CD8-positive, alpha-beta memory T cell (primary cell): ENCODE measurements around the gene AOPEP. TPM values are rescaled to one million over a fixed set of nuclear protein-coding genes. Genes with fewer than 3 reads are reported as not detected.
"Not testable (repeated sequence)": the region's sequence is repeated elsewhere in the genome, so short reads cannot be mapped to it uniquely, and the experiment has no call there.

Source experiments
- CTCF ChIA-PET: fragments of 350-600 bp; sonication (Branson Sonifier 250); formaldehyde crosslinking; loops from one replicate; lab custom pipeline; 2021; ENCODE audit warnings: antibody characterized with exemption; lab: Charles Lee
- POLR2A ChIA-PET: fragments of 350-600 bp; sonication (Branson Sonifier 250); formaldehyde crosslinking; loops from one replicate; lab custom pipeline; 2021; ENCODE audit warnings: antibody characterized with exemption; lab: Charles Lee
- DNase-seq, 5 donors: peaks; one replicate each; pipeline versions ENCODE4 v3.0.0 to v3.0.0-alpha.2; 2020 to 2022; ENCODE audit warnings: mixed read lengths in 1 of 5
- H3K27ac ChIP-seq: one replicate; pipeline ENCODE4 v1.7.0; 2013; ENCODE audit warnings: low read depth, mild to moderate bottlenecking, low read length, moderate library complexity
- H3K27me3 ChIP-seq: 2 replicates; pipeline ENCODE4 v1.7.0; 2013; ENCODE audit warnings: low read length, mild to moderate bottlenecking; ENCODE audit not compliant: insufficient read depth, poor library complexity, severe bottlenecking
- H3K36me3 ChIP-seq: 2 replicates; pipeline ENCODE4 v1.7.0; 2013; ENCODE audit warnings: mild to moderate bottlenecking, low read length, moderate library complexity; ENCODE audit not compliant: insufficient read depth
- H3K4me1 ChIP-seq: 2 replicates; pipeline ENCODE4 v1.7.0; 2013; ENCODE audit warnings: mild to moderate bottlenecking, low read length, moderate library complexity; ENCODE audit not compliant: insufficient read depth
- H3K4me3 ChIP-seq: 2 replicates; pipeline ENCODE4 v1.7.0; 2013; ENCODE audit warnings: mild to moderate bottlenecking, low read length
- H3K9me3 ChIP-seq: 2 replicates; pipeline ENCODE4 v1.7.0; 2013; ENCODE audit warnings: mild to moderate bottlenecking, low read length
- H3K27ac Mint-ChIP-seq, 8 donors: one replicate each; pipeline ENCODE4 v1.8.0; 2020 to 2021; ENCODE audit warnings: mixed read lengths in 8 of 8, mild to moderate bottlenecking in 6 of 8, inconsistent platforms in 3 of 8, moderate library complexity in 3 of 8
- H3K27me3 Mint-ChIP-seq, 2 donors: one replicate each; pipeline ENCODE4 v1.8.0; 2020 to 2021; ENCODE audit warnings: mixed read lengths in 2 of 2, mild to moderate bottlenecking in 1 of 2, moderate library complexity in 1 of 2
- H3K36me3 Mint-ChIP-seq, 3 donors: one replicate each; pipeline ENCODE4 v1.8.0; 2020 to 2021; ENCODE audit warnings: mixed read lengths in 3 of 3, inconsistent platforms in 1 of 3, mild to moderate bottlenecking in 1 of 3
- H3K4me1 Mint-ChIP-seq, 3 donors: one replicate each; pipeline ENCODE4 v1.8.0; 2020 to 2021; ENCODE audit warnings: mixed read lengths in 3 of 3, inconsistent platforms in 1 of 3, mild to moderate bottlenecking in 1 of 3
- H3K4me3 Mint-ChIP-seq, 7 donors: one replicate each; pipeline ENCODE4 v1.8.0; 2020 to 2021; ENCODE audit warnings: mixed read lengths in 7 of 7, mild to moderate bottlenecking in 6 of 7, moderate library complexity in 4 of 7, inconsistent platforms in 2 of 7
- H3K9me3 Mint-ChIP-seq, 5 donors: one replicate each; pipeline ENCODE4 v1.8.0; 2020 to 2022; ENCODE audit warnings: mixed read lengths in 5 of 5, mild to moderate bottlenecking in 3 of 5, moderate library complexity in 2 of 5, inconsistent platforms in 1 of 5
- polyA plus RNA-seq: library from polyadenylated mRNA; unstranded; fragments of 300-500 nt; fragmentation: Illumina TruSeq; gene quantifications from one replicate; pipeline ENCODE4 v1.2.3, GENCODE V29; 2021
- total RNA-seq, 2 experiments: library from RNA; stranded (reverse); gene quantifications; one replicate each; pipeline ENCODE4 v1.2.3, GENCODE V29; 2021

AOPEP gene
- total and polyA plus RNA-seq, 3 experiments from 2014 or later = 4.2 to 7.1 (median 6.9) TPM

DNA sequence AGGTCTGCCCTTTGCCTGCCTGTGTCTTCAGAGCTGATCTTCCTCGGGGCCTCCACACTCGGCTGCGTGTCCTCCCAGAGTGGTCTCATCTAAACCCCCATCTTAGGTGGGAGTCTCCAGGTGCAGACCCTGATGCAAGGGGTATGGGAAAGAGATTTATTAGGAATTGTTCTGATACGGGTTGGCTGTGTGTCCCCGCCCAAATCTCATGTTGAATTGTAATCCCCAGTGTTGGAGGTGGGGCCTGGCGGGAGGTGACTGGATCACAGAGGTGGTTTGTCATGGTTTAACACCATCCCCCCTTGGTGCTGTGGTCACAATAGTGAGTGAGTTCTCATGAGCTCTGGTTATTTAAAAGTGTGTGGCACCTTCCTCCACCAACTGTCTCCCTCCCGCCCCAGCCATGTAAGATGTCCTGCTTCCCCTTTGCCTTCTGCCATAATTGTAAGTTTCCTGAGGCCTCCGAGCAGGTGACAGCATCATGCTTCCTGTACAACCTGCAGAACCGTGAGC, 208.4 kb downstream of the AOPEP start:
- CTCF ChIA-PET = no interaction called here
- POLR2A ChIA-PET = no interaction called here
- H3K36me3 Mint-ChIP-seq = peaks cover 0 to 6% (median 0%) of the 10 kb centered on the region in 3 donors
- H3K4me1 Mint-ChIP-seq = no peaks in the 10 kb centered on the region
- DNase-seq = no peak
- Histone ChIP-seq H3K27me3 (no peaks in the 10 kb centered on the region), H3K4me3 (no peak overlapping the region), H3K4me1 (no peaks in the 10 kb centered on the region), H3K27ac (no peak overlapping the region), H3K36me3 (no peaks in the 10 kb centered on the region), H3K9me3 (no peaks in the 10 kb centered on the region)
- H3K9me3 Mint-ChIP-seq = no peaks in the 10 kb centered on the region
- no peaks in the 10 kb centered on the region for H3K27me3 Mint-ChIP-seq
- peak overlapping the region in 1 of 8 donors; percentile 30 for H3K27ac Mint-ChIP-seq
- H3K4me3 Mint-ChIP-seq = no peak overlapping the region

DNA sequence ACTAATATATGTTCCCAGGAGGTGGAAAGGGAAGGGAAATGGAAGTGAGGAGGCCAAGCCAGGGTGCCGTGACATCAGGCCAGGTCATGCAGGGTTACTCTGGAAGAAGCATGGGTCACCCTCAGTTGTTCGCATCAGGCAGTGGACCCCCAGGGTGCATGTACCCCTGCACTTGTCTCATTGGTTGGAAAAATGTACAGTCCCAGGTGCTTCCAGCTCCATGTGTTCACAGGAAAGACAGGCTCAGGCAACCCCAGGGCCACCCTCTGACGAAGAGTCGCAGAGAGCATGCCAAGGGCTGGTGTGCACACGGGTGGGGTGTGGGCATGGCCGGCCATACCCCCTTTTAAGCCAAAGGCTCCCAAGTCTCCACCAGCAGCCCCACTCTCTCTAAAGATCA, 208.9 kb downstream of the AOPEP start:
- ChIA-PET POLR2A (no interaction called here), CTCF (no interaction called here)
- H3K36me3 ChIP-seq = no peaks in the 10 kb centered on the region
- H3K4me1 ChIP-seq = no peaks in the 10 kb centered on the region
- H3K27ac ChIP-seq = no peak overlapping the region
- no peak overlapping the region for H3K27ac Mint-ChIP-seq
- H3K9me3 Mint-ChIP-seq = no peaks in the 10 kb centered on the region
- H3K27me3 Mint-ChIP-seq = no peaks in the 10 kb centered on the region
- H3K4me3 Mint-ChIP-seq = no peak overlapping the region
- no peaks in the 10 kb centered on the region for H3K27me3 ChIP-seq
- H3K4me1 Mint-ChIP-seq = no peaks in the 10 kb centered on the region
- DNase-seq = no peak
- H3K4me3 ChIP-seq = no peak overlapping the region
- H3K36me3 Mint-ChIP-seq = peaks cover 0 to 6% (median 0%) of the 10 kb centered on the region in 3 donors
- H3K9me3 ChIP-seq = no peaks in the 10 kb centered on the region

DNA sequence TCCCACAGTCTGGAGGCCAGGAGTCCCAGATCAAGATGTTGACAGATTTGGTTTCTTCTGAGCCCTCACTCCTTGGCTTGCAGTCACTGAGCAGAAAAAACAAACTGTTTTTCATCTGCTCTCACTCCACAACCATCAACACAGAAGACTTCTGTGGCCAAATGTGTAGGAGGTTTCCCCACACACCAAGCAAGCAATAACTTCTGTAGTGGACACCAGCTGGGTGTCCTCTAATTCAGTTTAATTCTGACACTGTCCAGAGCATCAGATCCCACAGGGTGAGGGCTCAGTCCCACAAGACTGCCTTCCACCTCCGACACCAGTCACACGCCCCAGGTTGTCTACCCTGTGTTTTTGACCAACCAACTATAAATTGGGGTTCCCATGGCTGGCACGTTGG, 209.9 kb downstream of the AOPEP start:
- no peaks in the 10 kb centered on the region for H3K27me3 ChIP-seq
- H3K4me3 Mint-ChIP-seq = no peak overlapping the region
- POLR2A ChIA-PET = no interaction called here
- H3K9me3 Mint-ChIP-seq = no peaks in the 10 kb centered on the region
- no peaks in the 10 kb centered on the region for H3K27me3 Mint-ChIP-seq
- peaks cover 0 to 6% (median 0%) of the 10 kb centered on the region in 3 donors for H3K36me3 Mint-ChIP-seq
- no peaks in the 10 kb centered on the region for H3K9me3 ChIP-seq
- DNase-seq = no peak
- no peaks in the 10 kb centered on the region for H3K36me3 ChIP-seq
- H3K27ac ChIP-seq = no peak overlapping the region
- no peak overlapping the region for H3K27ac Mint-ChIP-seq
- no peaks in the 10 kb centered on the region for H3K4me1 ChIP-seq
- CTCF ChIA-PET = no interaction called here
- H3K4me3 ChIP-seq = no peak overlapping the region
- no peaks in the 10 kb centered on the region for H3K4me1 Mint-ChIP-seq

DNA sequence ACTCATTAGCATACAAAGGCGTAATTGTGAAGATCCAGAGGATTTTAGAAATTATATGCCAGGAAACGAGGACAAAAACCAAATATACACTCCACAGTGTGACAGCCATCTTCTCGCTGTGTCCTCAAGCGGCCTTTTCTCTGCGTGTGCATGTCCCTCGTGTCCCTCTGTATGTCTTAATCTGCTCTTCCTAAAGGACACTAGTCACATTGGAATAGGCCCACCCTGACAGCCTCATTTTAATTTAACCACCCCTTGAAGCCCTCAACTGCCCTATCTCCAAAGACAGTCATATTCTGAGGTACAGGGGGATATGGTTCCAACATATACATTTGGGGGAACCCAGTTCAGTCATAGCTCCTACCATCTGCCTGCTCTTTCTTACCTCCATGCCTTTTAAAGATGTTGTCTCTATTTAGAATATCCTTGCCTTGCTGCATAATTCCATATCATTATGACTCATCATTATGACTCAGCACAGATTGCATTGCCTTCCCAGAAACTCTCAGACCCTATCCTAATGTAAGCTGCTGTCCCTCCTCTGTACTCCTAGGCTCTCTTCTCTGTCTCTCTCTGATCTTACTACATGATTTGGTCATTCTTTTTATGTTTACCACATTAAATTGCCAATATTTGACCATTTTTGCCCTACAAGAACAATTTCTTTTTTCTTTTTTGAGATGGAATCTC, 210.9 kb downstream of the AOPEP start:
- H3K36me3 Mint-ChIP-seq = peaks cover 0 to 6% (median 0%) of the 10 kb centered on the region in 3 donors
- POLR2A ChIA-PET = no interaction called here

DNA sequence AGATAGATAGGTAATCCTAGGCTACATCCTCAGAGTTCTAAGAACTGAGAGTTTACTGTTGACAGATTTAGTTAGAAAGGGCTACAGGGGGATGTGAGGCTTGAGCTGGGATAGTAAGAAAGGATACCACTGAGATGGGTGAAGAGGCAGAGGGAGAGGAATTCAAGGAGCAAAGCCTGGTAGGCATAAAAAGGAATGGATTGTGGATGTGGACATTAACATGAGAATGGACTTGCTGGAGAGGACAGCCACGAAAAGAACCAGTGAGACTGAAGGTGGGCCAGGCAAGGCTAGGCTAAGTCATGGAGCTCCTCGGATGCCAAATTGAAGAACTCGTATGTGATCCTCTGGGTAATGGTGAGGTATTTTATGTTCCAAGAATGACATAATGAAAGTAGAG, 211.9 kb downstream of the AOPEP start:
- Histone ChIP-seq H3K4me3 (no peak overlapping the region), H3K27ac (no peak overlapping the region), H3K4me1 (no peaks in the 10 kb centered on the region), H3K36me3 (no peaks in the 10 kb centered on the region), H3K27me3 (no peaks in the 10 kb centered on the region), H3K9me3 (no peaks in the 10 kb centered on the region)
- H3K4me1 Mint-ChIP-seq = no peaks in the 10 kb centered on the region
- no peak overlapping the region for H3K4me3 Mint-ChIP-seq
- ChIA-PET POLR2A (no interaction called here), CTCF (no interaction called here)
- no peaks in the 10 kb centered on the region for H3K27me3 Mint-ChIP-seq
- no peak for DNase-seq
- H3K36me3 Mint-ChIP-seq = peaks cover 0 to 10% (median 2%) of the 10 kb centered on the region in 3 donors
- no peak overlapping the region for H3K27ac Mint-ChIP-seq
- no peaks in the 10 kb centered on the region for H3K9me3 Mint-ChIP-seq

More for the DNA sequence above, 210.9 kb downstream of the AOPEP start:
- no peak for DNase-seq
- no peaks in the 10 kb centered on the region for H3K9me3 Mint-ChIP-seq
- H3K4me3 Mint-ChIP-seq = no peak overlapping the region
- H3K4me1 Mint-ChIP-seq = no peaks in the 10 kb centered on the region
- Histone ChIP-seq H3K4me3 (no peak overlapping the region), H3K27ac (no peak overlapping the region), H3K36me3 (no peaks in the 10 kb centered on the region), H3K27me3 (no peaks in the 10 kb centered on the region), H3K9me3 (no peaks in the 10 kb centered on the region), H3K4me1 (no peaks in the 10 kb centered on the region)
- CTCF ChIA-PET = no interaction called here
- peak overlapping the region in 1 of 8 donors; percentile 22 for H3K27ac Mint-ChIP-seq
- H3K27me3 Mint-ChIP-seq = no peaks in the 10 kb centered on the region

DNA sequence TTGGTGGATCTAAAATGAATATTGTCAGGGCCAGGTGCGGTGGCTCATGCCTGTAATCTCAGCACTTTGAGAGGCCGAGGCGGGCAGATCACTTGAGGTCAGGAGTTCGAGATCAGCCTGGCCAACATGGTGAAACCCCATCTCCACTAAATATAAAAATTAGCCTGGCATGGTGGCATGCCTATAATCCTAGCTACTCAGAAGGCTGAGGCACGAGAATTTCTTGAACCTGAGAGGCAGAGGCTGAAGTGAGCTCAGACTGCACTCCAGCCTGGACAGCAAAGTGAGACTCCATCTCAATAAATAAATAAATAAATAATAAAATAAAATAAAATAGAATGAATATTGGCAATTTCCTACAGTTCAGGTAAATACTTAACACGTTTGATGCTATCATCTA, 213.8 kb downstream of the AOPEP start:
- H3K9me3 ChIP-seq, H3K27ac ChIP-seq, H3K27me3 Mint-ChIP-seq, H3K4me1 Mint-ChIP-seq, H3K4me3 Mint-ChIP-seq, POLR2A ChIA-PET, H3K4me3 ChIP-seq, H3K4me1 ChIP-seq, CTCF ChIA-PET, DNase-seq, H3K27ac Mint-ChIP-seq, H3K36me3 ChIP-seq, H3K36me3 Mint-ChIP-seq, H3K27me3 ChIP-seq, H3K9me3 Mint-ChIP-seq: not testable (repeated sequence)

DNA sequence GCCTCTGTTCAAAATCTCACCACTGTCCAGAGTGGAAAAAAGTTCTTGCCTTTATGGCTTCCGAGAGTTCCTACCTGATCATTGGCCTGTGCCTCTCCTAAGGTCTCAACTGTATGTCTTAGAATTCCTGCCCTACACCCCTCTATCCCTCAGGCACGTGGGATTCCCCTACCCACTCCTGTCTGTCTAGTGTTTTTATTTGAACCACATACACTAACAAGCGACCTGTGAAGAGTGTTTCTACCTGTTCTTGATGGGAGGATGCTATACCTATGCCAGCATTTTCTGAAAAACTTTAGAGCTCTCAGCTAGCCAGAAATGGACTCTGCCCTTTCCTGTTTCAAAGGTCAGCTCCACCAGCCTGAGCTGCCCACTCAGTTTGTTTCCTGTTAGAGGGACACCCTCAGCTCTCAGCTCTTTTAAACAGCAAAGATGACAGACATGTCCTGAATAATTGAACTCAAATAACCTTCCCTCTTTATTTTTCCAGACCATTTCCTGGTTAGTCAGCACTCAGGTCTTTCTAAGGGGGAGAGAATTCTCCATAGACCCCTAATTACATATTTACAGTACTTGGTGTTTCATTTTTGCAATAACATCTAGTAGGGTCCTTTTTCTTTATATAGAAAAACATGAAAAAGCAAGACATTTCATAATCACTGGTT, 214.8 kb downstream of the AOPEP start:
- Mint-ChIP-seq H3K36me3 (peaks cover 0 to 3% (median 2%) of the 10 kb centered on the region in 3 donors), H3K9me3 (no peaks in the 10 kb centered on the region), H3K27ac (no peak overlapping the region), H3K4me1 (no peaks in the 10 kb centered on the region), H3K4me3 (no peak overlapping the region), H3K27me3 (no peaks in the 10 kb centered on the region)
- Histone ChIP-seq H3K36me3 (no peaks in the 10 kb centered on the region), H3K27ac (no peak overlapping the region), H3K9me3 (no peaks in the 10 kb centered on the region), H3K27me3 (no peaks in the 10 kb centered on the region), H3K4me1 (no peaks in the 10 kb centered on the region), H3K4me3 (no peak overlapping the region)
- DNase-seq = no peak
- POLR2A ChIA-PET = no interaction called here
- CTCF ChIA-PET = no interaction called here

DNA sequence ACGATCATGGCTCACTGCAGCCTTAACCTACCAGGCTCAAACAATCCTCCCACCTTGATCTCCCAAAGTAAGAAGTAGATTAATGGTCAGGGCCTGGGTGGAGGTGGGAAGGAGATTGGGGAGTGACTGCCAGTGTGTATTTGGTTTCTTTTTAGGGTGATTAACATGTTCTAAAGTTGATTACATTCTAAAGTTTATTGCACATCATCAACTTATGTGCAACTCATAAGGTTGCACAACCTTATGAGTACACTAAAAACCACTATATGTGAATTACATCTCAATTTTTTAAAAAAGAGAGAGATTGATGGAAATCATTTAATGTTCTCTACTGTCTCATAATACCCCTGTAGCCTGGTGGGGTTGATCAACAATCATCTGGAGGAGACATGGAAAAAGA, 218.1 kb downstream of the AOPEP start:
- Mint-ChIP-seq H3K4me1 (peaks cover 0 to under 1% (median under 1%) of the 10 kb centered on the region in 3 donors), H3K36me3 (peaks cover 0 to 6% (median 3%) of the 10 kb centered on the region in 3 donors), H3K9me3 (no peaks in the 10 kb centered on the region), H3K27ac (no peak overlapping the region), H3K27me3 (no peaks in the 10 kb centered on the region), H3K4me3 (no peak overlapping the region)
- no peaks in the 10 kb centered on the region for H3K9me3 ChIP-seq
- no peak overlapping the region for H3K4me3 ChIP-seq
- CTCF ChIA-PET = no interaction called here
- POLR2A ChIA-PET = no interaction called here
- DNase-seq = no peak
- H3K4me1 ChIP-seq = no peaks in the 10 kb centered on the region
- H3K27ac ChIP-seq = no peak overlapping the region
- H3K36me3 ChIP-seq = no peaks in the 10 kb centered on the region
- no peaks in the 10 kb centered on the region for H3K27me3 ChIP-seq
